Tibial nerve (tissue), 3 donors: ENCODE results near the gene CHD6.

Source experiments
- POLR2A ChIP-seq, 2 donors: fragments of 450-650 bp; IDR thresholded peaks; one replicate each; pipeline ENCODE4 v1.6.1; 2017; ENCODE audit warnings: antibody characterized with exemption in 2 of 2, mild to moderate bottlenecking in 2 of 2, moderate library complexity in 2 of 2
- TF ChIP-seq, protein P1 (sequence below), 5 experiments: fragments of 200-600 bp in 3 of 5; fragments of 450-650 bp in 2 of 5; sonication (generic) in 3 of 5; IDR thresholded peaks; one replicate each; pipeline ENCODE4 v1.5.1; 2016 to 2019; ENCODE audit warnings: antibody characterized with exemption in 5 of 5, mild to moderate bottlenecking in 3 of 5, moderate library complexity in 2 of 5

DNA sequence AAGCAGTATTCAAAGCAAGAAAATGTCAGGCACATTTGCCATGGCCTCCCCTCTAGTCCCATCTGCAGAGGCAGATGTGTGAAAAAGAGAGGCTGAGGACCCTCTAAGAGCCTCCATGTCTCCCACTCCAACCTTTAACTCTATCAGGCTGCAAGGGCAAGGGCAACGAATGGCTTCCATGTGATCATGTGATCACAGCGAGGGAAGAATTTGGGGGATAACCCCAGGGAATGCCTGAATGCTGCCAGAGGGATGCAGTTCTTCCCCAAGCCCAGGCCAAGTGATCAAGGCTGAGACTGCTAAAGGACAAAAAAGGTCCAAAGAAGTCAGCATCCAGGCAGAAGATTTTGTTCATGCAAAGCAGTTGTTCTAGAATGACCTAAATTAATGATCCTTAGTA, 4.9 kb downstream of the CHD6 start:
- TF ChIP-seq, protein P1, sequence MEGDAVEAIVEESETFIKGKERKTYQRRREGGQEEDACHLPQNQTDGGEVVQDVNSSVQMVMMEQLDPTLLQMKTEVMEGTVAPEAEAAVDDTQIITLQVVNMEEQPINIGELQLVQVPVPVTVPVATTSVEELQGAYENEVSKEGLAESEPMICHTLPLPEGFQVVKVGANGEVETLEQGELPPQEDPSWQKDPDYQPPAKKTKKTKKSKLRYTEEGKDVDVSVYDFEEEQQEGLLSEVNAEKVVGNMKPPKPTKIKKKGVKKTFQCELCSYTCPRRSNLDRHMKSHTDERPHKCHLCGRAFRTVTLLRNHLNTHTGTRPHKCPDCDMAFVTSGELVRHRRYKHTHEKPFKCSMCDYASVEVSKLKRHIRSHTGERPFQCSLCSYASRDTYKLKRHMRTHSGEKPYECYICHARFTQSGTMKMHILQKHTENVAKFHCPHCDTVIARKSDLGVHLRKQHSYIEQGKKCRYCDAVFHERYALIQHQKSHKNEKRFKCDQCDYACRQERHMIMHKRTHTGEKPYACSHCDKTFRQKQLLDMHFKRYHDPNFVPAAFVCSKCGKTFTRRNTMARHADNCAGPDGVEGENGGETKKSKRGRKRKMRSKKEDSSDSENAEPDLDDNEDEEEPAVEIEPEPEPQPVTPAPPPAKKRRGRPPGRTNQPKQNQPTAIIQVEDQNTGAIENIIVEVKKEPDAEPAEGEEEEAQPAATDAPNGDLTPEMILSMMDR (IDR thresholded peaks at IDR 0.05) = no peak
- no peak for TF ChIP-seq POLR2A (IDR thresholded peaks at IDR 0.05)
